ENCODE measurements around the gene NOB1.

DNA sequence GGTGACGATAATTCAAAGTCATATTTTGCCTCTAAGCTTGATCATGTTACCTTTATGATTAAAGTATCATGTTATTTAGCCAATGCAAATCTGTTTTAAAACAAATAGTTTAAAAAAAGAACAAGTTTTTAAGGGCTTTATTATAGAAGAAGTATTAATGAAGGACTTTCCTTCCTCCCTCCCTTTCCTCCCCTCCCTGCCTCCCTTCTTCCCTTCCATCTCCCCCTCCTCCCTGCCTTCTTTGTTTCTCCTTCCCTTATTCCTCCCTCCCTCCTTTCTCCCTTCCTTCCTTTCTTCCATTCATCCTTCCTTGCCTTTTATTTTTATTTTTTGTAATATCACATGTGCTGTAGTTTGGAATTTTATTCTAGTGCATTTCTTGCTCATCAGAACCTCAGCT is 54.8 kb downstream of the NOB1 start:
- no peak for TF ChIP-seq POLR2A (IDR thresholded peaks at IDR 0.05; ENCODE audit: low read depth, low read length)
- TF ChIP-seq TAF1 (IDR thresholded peaks at IDR 0.05; ENCODE audit: borderline replicate concordance, low read depth, low read length) = no peak
- TF ChIP-seq POLR2AphosphoS5 (IDR thresholded peaks at IDR 0.05; ENCODE audit: low read depth, low read length) = no peak

Data from GM12892 (cell line).